G401.6 (cell line): ENCODE results near the gene PIP5K1B.

Experiments
- FAIRE-seq: peaks from 2 replicates; lab custom pipeline; 2012; peaks lifted over from hg19 to GRCh38; lab: Jason Lieb, UNC

The PIP5K1B gene

GRCh38 chr9:68817079-68817875, 112.2 kb downstream of the PIP5K1B start:
- no peak for FAIRE-seq

GRCh38 chr9:68819065-68819464, 114.0 kb downstream of the PIP5K1B start:
- FAIRE-seq = no peak

GRCh38 chr9:68821911-68822310, 116.9 kb downstream of the PIP5K1B start:
- FAIRE-seq = no peak

- FAIRE-seq = no peak
These were observed 117.6 kb downstream of the PIP5K1B start for GRCh38 chr9:68822596-68823165.

GRCh38 chr9:68825762-68826472, 120.9 kb downstream of the PIP5K1B start:
- no peak for FAIRE-seq

GRCh38 chr9:68827837-68828744, 123.1 kb downstream of the PIP5K1B start:
- FAIRE-seq = no peak

GRCh38 chr9:68832101-68832500, 127.1 kb downstream of the PIP5K1B start:
- no peak for FAIRE-seq

DNA sequence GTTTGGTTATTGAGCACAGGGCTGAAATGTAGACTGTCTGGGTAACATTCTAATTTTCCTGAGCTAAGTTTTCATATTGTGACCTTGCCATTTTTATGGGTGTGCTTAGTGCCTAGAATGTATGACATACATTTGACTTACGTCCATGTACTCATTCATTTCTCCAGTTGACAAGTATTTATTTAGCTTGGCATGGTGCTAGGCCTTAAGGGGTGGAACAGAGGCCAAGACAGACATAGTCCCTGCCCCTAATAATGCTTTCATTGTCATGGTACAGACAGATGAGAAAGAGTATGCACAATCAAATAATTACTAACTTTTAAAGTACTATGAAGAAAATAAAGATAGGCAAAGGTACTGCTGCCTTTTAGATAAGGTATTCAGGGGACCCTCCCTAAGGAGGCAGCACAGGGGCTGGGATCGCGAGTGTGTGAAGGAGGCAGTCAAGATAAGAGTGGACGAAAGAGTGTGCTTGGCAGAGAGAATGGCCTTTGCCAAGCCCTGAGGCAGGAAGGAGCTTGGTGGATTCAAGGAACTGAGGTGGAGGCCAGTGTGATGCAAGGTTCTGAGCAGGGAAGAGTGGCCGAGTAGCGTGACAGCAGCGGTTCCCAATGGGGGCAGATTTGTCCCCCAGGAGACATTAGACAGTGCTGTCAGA, 128.0 kb downstream of the PIP5K1B start:
- no peak for FAIRE-seq

DNA sequence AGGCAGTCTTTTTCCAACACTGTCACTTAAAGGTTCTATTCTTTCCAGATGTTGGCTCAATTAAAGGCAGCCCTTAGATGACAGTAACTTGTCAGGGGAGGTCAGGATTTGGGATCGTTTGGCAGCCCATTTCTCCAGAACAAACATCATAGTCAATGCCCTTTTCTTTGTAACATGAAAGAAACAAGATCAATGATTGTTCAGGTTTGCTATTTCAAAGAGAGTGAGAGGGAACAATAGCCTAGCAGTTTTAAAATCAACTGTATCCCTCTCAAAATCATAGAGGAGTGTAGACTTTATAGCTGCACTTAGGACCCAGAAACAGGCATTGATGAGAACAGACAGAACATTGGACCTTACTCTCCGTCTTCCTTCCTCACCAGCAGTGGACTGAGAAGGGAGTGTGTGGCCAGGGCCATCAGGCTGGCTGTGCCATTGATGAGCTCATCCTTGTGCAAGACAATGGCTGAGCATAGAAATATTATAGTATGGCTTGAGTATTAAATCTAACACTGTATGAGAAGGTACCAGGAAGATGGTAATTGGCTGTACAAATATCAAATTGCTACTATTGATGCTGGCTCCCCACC, 130.0 kb downstream of the PIP5K1B start:
- no peak for FAIRE-seq

GRCh38 chr9:68836788-68837187, 131.7 kb downstream of the PIP5K1B start:
- FAIRE-seq = no peak

GRCh38 chr9:68838245-68838644, 133.2 kb downstream of the PIP5K1B start:
- FAIRE-seq = no peak

DNA sequence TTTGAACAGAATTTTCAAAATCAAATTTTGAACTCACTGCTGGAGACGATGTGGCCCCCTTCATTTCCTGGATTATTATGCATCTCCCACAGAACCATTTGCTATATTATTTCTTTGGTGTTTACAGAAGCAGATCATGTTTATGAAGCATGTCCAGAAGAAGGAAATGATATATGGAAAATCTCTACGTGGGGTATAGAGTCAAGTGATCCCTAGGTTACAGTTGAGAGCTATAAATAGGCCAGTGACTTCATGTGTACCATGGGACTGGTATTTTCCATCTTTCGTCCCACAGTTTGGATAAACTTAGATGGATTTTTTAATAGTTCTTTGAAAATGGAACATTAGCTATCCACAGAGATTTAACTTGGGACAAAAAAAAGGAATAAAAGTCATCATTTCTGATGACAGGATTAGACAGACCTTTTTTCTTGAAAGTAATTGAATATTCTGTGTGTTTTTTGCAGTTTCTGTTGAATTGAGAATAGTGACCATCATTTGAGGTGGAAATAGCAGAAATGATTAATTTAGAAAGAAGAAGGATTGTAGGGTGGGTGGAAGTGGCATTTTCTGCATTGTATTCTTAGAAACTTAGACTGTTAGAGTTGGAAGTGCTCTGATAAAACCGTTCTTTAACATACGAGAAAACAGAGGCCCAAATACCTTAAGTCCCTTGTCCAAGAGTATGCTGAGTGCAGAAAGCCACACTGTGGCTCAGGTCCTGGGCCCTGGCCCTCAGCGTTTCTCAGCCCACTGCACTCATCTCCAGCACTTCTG, 136.4 kb downstream of the PIP5K1B start:
- FAIRE-seq = no peak

DNA sequence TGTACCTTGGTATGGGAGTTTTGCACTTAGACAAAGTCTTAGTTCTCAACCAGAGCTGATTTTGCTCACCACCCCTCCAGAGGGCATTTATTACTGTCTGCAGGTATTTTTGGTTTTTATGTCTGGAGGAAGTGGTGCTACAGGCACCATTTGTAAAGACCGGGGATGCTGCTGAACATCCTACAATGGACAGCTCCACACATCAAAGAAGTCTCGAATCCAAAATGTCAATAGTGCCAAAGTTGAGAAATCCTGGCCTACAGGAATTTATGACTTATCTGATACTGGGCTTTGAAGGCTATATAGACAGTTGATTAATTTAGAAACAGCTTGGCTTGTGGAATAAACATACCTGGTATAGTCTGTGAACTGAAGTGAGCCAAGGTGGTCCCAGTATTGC, 137.5 kb downstream of the PIP5K1B start:
- no peak for FAIRE-seq

DNA sequence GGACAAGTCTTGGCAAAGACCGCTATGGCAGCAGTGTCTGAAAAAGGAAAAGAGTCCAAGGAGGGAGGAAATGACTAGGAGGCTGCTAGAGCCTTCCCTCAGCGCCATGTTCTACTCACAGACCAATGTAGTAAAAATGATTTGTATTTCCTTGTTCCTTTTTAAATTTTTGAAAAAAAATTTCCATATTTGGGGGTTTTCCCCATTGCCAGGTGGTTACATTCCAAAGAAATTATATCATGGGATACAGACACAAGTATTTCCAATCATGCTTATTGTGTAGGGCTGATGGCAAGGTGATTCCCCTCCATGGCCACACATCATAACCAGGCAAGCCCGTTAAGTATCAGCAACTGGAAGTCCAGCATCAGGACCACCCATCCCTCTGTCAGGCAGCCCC, 138.2 kb downstream of the PIP5K1B start:
- no peak for FAIRE-seq

- no peak for FAIRE-seq
These were observed 139.1 kb downstream of the PIP5K1B start for GRCh38 chr9:68844157-68844556.

DNA sequence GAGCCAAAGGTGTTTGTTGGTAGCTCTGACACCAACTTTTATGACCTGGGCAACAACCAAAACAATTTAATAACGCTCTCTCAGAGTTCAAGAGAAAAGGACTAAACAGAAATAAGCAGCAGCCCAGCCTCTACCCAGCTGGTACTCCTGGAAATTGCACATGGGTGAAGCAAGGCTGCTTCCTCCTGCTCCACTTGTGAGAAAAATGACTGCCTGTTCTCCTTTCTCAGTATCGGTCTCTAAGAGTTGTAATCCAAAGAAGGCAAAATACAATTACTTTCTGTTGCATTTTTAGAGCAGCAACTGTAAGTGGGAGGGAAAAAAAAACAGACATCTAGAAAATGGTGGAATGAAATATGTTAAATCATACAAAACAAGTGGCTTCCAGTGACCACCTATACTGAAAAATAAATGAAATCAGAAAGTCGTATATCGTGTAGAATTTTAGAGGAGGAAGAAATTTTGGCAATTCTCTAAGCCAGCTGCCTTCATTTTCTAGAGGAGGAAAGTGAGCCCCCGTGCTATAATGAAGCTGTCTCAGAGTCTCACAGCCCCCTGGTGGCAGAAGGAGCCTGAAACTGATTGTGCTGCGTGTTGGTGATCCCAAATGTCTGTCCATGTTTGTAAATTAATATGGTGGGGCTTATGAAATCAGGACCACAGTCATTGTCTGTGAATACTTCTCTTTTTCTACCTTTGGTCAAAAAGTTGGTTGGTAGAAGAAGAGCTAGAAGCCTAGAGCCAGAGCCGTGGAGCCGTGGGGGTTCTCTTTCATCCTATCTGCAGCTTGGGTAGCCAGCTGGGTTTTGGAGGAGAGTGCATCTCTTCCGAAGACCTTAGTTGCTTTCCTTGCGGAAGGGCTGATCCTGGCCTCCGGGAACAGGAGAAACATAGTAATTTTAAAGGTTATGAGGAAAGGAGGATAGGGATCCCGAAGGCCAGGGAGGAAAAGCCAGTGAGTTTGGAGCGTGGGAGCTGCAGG, 139.9 kb downstream of the PIP5K1B start:
- no peak for FAIRE-seq

DNA sequence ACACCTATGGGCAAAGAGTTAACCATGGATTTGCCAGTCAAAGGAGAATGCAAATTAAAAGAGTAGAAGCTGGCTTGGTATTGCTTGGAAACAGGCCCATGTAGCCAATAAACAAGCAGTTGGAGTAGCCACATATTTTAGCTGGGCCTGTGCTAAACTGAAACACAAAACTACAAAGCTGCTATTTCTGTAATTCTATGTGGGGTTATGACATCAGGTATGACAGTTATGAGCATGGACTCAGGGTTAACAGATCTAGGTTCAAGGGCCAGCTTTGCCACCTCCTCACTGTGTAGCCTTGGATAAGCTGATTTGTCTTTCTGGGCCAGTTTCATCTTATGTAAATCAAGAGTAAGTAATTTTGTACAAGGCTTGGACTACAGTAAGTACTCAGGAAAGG, 142.7 kb downstream of the PIP5K1B start:
- FAIRE-seq = no peak

DNA sequence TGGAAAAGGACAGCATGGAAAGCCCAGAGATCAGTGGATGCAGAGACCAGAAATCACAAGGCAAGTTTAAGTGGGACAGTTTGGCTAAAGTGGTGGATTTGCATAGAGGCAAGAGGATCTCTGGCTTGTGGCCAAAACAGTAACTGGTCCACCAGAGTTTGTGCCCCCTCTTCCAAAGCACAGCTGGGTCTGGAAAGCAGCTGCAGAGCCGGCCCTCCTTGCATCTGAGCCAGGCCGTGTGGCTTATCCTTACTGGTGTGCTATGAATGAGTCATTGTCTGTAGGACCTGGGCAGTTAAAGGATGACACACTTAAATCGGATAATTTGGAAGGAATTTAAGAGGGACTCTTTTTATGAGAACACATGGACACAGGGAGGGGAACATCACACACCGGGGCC, 146.6 kb downstream of the PIP5K1B start:
- FAIRE-seq = no peak

DNA sequence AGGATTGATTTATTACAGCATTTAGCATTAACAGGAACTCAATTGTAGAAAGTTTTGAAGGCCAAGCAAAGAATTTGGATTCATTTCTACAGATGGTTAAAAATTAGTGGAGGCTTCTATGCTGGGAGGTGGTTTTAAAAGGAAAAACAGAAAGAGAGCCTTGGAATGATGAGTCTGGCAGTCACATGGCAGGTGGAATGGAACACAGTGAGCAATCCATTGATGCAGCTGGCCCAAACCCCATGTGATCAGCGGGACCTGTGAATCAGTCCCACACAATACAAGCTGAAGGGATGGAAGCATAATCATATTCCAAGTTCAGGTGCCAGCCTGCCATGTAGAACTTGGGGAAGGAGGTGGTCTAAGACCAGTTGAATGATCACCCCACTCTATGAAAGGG, 147.9 kb downstream of the PIP5K1B start:
- no peak for FAIRE-seq
